ENCODE results near the gene DNAJB9.
"Not testable (repeated sequence)": the region's sequence is repeated elsewhere in the genome, so short reads cannot be mapped to it uniquely, and the experiment has no call there.

Gene DNAJB9

GRCh38 chr7:108528183-108528712 is 41.4 kb upstream of the DNAJB9 start:
- DNase-seq: no peak
- H3K27ac ChIP-seq: no peak overlapping the region
- intact Hi-C loops (cut with DNase I; ENCODE audit: low total_unique reads): no loop called here
- no peaks in the 10 kb centered on the region for H3K9me3 ChIP-seq
- no peaks in the 10 kb centered on the region for H3K36me3 ChIP-seq
- TF ChIP-seq CTCF (IDR thresholded peaks at IDR 0.05): no peak
- no peaks in the 10 kb centered on the region for H3K27me3 ChIP-seq
- no peak overlapping the region for H3K4me3 ChIP-seq
- peaks cover 9 to 26% (median 17%) of the 10 kb centered on the region in 4 donors for H3K4me1 ChIP-seq

GRCh38 chr7:108529341-108529740 is 40.3 kb upstream of the DNAJB9 start:
- intact Hi-C loops (cut with DNase I; ENCODE audit: low total_unique reads): no loop called here
- peaks cover 5 to 15% (median 7%) of the 10 kb centered on the region in 4 donors for H3K4me1 ChIP-seq
- no peaks in the 10 kb centered on the region for H3K9me3 ChIP-seq
- DNase-seq: no peak
- no peak overlapping the region for H3K4me3 ChIP-seq
- H3K27ac ChIP-seq: no peak overlapping the region
- H3K36me3 ChIP-seq: no peaks in the 10 kb centered on the region
- H3K27me3 ChIP-seq: no peaks in the 10 kb centered on the region
- TF ChIP-seq CTCF (IDR thresholded peaks at IDR 0.05): no peak

- TF ChIP-seq CTCF (IDR thresholded peaks at IDR 0.05): no peak
- no peaks in the 10 kb centered on the region for H3K27me3 ChIP-seq
- H3K4me3 ChIP-seq: no peak overlapping the region
- H3K9me3 ChIP-seq: no peaks in the 10 kb centered on the region
- intact Hi-C loops (cut with DNase I; ENCODE audit: low total_unique reads): no loop called here
- no peak overlapping the region for H3K27ac ChIP-seq
- no peaks in the 10 kb centered on the region for H3K36me3 ChIP-seq
- no peaks in the 10 kb centered on the region for H3K4me1 ChIP-seq
- DNase-seq: no peak
These were observed 36.0 kb upstream of the DNAJB9 start for GRCh38 chr7:108533712-108534111.

GRCh38 chr7:108535257-108535656 is 34.4 kb upstream of the DNAJB9 start:
- H3K27ac ChIP-seq: no peak overlapping the region
- intact Hi-C loops (cut with DNase I; ENCODE audit: low total_unique reads): no loop called here

GRCh38 chr7:108535744-108536143 is 33.9 kb upstream of the DNAJB9 start:
- no peak overlapping the region for H3K4me3 ChIP-seq
- no peak overlapping the region for H3K27ac ChIP-seq
- no peaks in the 10 kb centered on the region for H3K9me3 ChIP-seq
- no peaks in the 10 kb centered on the region for H3K27me3 ChIP-seq
- H3K4me1 ChIP-seq: no peaks in the 10 kb centered on the region
- DNase-seq: no peak
- no peak for TF ChIP-seq CTCF (IDR thresholded peaks at IDR 0.05)
- no peaks in the 10 kb centered on the region for H3K36me3 ChIP-seq
- intact Hi-C loops (cut with DNase I; ENCODE audit: low total_unique reads): no loop called here

More at GRCh38 chr7:108535257-108535656, 34.4 kb upstream of the DNAJB9 start:
- Histone ChIP-seq H3K4me1 (no peaks in the 10 kb centered on the region), H3K9me3 (no peaks in the 10 kb centered on the region), H3K4me3 (no peak overlapping the region), H3K27me3 (no peaks in the 10 kb centered on the region), H3K36me3 (no peaks in the 10 kb centered on the region)
- TF ChIP-seq CTCF (IDR thresholded peaks at IDR 0.05): no peak
- no peak for DNase-seq

GRCh38 chr7:108537229-108537628 is 32.4 kb upstream of the DNAJB9 start:
- no peak for TF ChIP-seq CTCF (IDR thresholded peaks at IDR 0.05)
- intact Hi-C loops (cut with DNase I; ENCODE audit: low total_unique reads): no loop called here
- Histone ChIP-seq H3K27me3 (no peaks in the 10 kb centered on the region), H3K36me3 (no peaks in the 10 kb centered on the region), H3K4me3 (no peak overlapping the region), H3K9me3 (no peaks in the 10 kb centered on the region), H3K4me1 (no peaks in the 10 kb centered on the region), H3K27ac (no peak overlapping the region)
- no peak for DNase-seq

- H3K4me1 ChIP-seq; H3K27me3 ChIP-seq; DNase-seq; intact Hi-C loops (cut with DNase I; ENCODE audit: low total_unique reads); H3K36me3 ChIP-seq; H3K9me3 ChIP-seq; H3K27ac ChIP-seq; H3K4me3 ChIP-seq: not testable (repeated sequence)
These were observed 31.4 kb upstream of the DNAJB9 start for GRCh38 chr7:108538236-108538635.

GRCh38 chr7:108538685-108539084 is 31.0 kb upstream of the DNAJB9 start:
- DNase-seq; H3K4me1 ChIP-seq; H3K36me3 ChIP-seq; H3K4me3 ChIP-seq; H3K9me3 ChIP-seq; H3K27ac ChIP-seq; intact Hi-C loops (cut with DNase I; ENCODE audit: low total_unique reads); H3K27me3 ChIP-seq: not testable (repeated sequence)

Measured in tibial artery (tissue), 4 donors.